ENCODE measurements around the gene ZNF81.
"Not testable (repeated sequence)": the region's sequence is repeated elsewhere in the genome, so short reads cannot be mapped to it uniquely, and the experiment has no call there.

ZNF81 gene

GRCh38 chrX:47836164-47837072 lies at the start of gene ZNF81:
ZNF81 (plus strand) TSS chrX:47836902; CDS start chrX:47846268, 9,366 bp downstream.
- DNase-seq, result peak; percentile 89

- DNase-seq, result peak; percentile 75
Observed at GRCh38 chrX:47796433-47796906, 40.2 kb upstream of the ZNF81 start.

- DNase-seq, result no peak
Observed at GRCh38 chrX:47797084-47797483, 39.6 kb upstream of the ZNF81 start.

GRCh38 chrX:47798861-47799260 lies 37.8 kb upstream of the ZNF81 start:
- no peak for DNase-seq

GRCh38 chrX:47802589-47802988 lies 34.1 kb upstream of the ZNF81 start:
- DNase-seq, result no peak

GRCh38 chrX:47803103-47803502 lies 33.6 kb upstream of the ZNF81 start:
- not testable (repeated sequence) for DNase-seq

- DNase-seq, result no peak
Observed at GRCh38 chrX:47804315-47804714, 32.4 kb upstream of the ZNF81 start.

- DNase-seq, result not testable (repeated sequence)
Observed at GRCh38 chrX:47805844-47806243, 30.9 kb upstream of the ZNF81 start.

- not testable (repeated sequence) for DNase-seq
Observed at GRCh38 chrX:47806415-47807271, 30.1 kb upstream of the ZNF81 start.

GRCh38 chrX:47807272-47807538 lies 29.5 kb upstream of the ZNF81 start:
- not testable (repeated sequence) for DNase-seq

GRCh38 chrX:47807548-47807947 lies 29.2 kb upstream of the ZNF81 start:
- no peak for DNase-seq

- DNase-seq, result no peak
Observed at GRCh38 chrX:47808904-47809788, 27.6 kb upstream of the ZNF81 start.

GRCh38 chrX:47814851-47815250 lies 21.9 kb upstream of the ZNF81 start:
- DNase-seq, result no peak

GRCh38 chrX:47815901-47816845 lies 20.5 kb upstream of the ZNF81 start:
- DNase-seq, result no peak

- DNase-seq, result no peak
Observed at GRCh38 chrX:47817421-47817820, 19.3 kb upstream of the ZNF81 start.

GRCh38 chrX:47817897-47818296 lies 18.8 kb upstream of the ZNF81 start:
- DNase-seq, result no peak

- DNase-seq, result no peak
Observed at GRCh38 chrX:47828984-47829383, 7.7 kb upstream of the ZNF81 start.

- no peak for DNase-seq
Observed at GRCh38 chrX:47831788-47832187, 4.9 kb upstream of the ZNF81 start.

GRCh38 chrX:47838361-47838760 lies 1.7 kb downstream of the ZNF81 start:
- DNase-seq, result no peak

GRCh38 chrX:47840111-47840510 lies 3.4 kb downstream of the ZNF81 start:
- no peak for DNase-seq

- peak; percentile 3 for DNase-seq
Observed at GRCh38 chrX:47843363-47843762, 6.7 kb downstream of the ZNF81 start.

- DNase-seq, result no peak
Observed at GRCh38 chrX:47844117-47844516, 7.4 kb downstream of the ZNF81 start.
